Natural killer cell (primary cell): ENCODE data around the gene CROCC. TPM values are rescaled to one million over a fixed set of nuclear protein-coding genes. Genes with fewer than 3 reads are reported as not detected.

Experiments
- ATAC-seq, 3 donors: fragments of 150-1000 bp in 2 of 3; fragments of 200-7000 bp in 1 of 3; cut with Tn5 transposase; 1 replicate in 1 of 3; 2 replicates in 2 of 3; pipeline ENCODE4 v1.10.0; 2021; ENCODE audit warnings: mild to moderate bottlenecking in 2 of 3, moderate library complexity in 2 of 3
- DNase-seq, 2 donors: peaks; one replicate each; pipeline versions ENCODE4 v3.0.0 to v3.0.0-alpha.2; 2013 to 2021; ENCODE audit warnings: mixed read lengths in 1 of 2
- H3K27ac ChIP-seq: one replicate; pipeline ENCODE4 v1.5.1; 2013; ENCODE audit warnings: mild to moderate bottlenecking, low read length
- H3K27me3 ChIP-seq: one replicate; pipeline ENCODE4 v1.6.1; 2013; ENCODE audit warnings: low read length; ENCODE audit not compliant: control insufficient read depth, insufficient read depth
- H3K36me3 ChIP-seq: one replicate; pipeline ENCODE4 v1.6.1; 2013; ENCODE audit warnings: low read length; ENCODE audit not compliant: control insufficient read depth, insufficient read depth
- H3K4me1 ChIP-seq: one replicate; pipeline ENCODE4 v1.6.1; 2013; ENCODE audit warnings: low read length; ENCODE audit not compliant: control insufficient read depth, insufficient read depth
- H3K4me3 ChIP-seq: one replicate; pipeline ENCODE4 v1.5.1; 2013; ENCODE audit warnings: low read length
- H3K9me3 ChIP-seq: one replicate; pipeline ENCODE4 v1.6.1; 2013; ENCODE audit warnings: low read length; ENCODE audit not compliant: control insufficient read depth, insufficient read depth
- H3K27ac Mint-ChIP-seq, 2 donors: one replicate each; pipeline ENCODE4 v1.8.0; 2022; ENCODE audit warnings: mild to moderate bottlenecking in 2 of 2, mixed read lengths in 2 of 2, moderate library complexity in 1 of 2
- H3K27me3 Mint-ChIP-seq, 2 donors: one replicate each; pipeline ENCODE4 v1.8.0; 2022; ENCODE audit warnings: low read depth in 2 of 2, mixed read lengths in 2 of 2
- H3K36me3 Mint-ChIP-seq: one replicate; pipeline ENCODE4 v1.8.0; 2022; ENCODE audit warnings: mixed read lengths
- H3K4me1 Mint-ChIP-seq, 2 donors: one replicate each; pipeline ENCODE4 v1.8.0; 2022; ENCODE audit warnings: mixed read lengths in 2 of 2
- H3K4me3 Mint-ChIP-seq: one replicate; pipeline ENCODE4 v1.8.0; 2022; ENCODE audit warnings: mild to moderate bottlenecking, moderate library complexity, mixed read lengths
- H3K9me3 Mint-ChIP-seq, 2 donors: one replicate each; pipeline ENCODE4 v1.8.0; 2022; ENCODE audit warnings: mixed read lengths in 2 of 2
- WGBS: methylation state at CpG from one replicate; pipeline ENCODE4 v1.1.7; 2013; ENCODE audit warnings: missing lambda C conversion rate; ENCODE audit not compliant: insufficient coverage; 5-methylcytosine and 5-hydroxymethylcytosine counted together
- intact Hi-C: fragments of 100-400 bp; cut with micrococcal nuclease; formaldehyde crosslinking; loops from one replicate; pipeline ENCODE4 v1.14.2; 2022
- total RNA-seq, 4 donors: library from RNA; stranded (reverse); fragments of 120-200 nt in 1 of 4; gene quantifications; one replicate each; pipeline versions ENCODE4 v1.2.3 to v1.2.4, GENCODE V29; 2013 to 2022
- TF ChIP-seq, protein P1 (sequence below): fragments of 200-600 bp; IDR thresholded peaks from one replicate; pipeline ENCODE4 v1.8.0; 2022; ENCODE audit warnings: antibody characterized with exemption

The CROCC gene
- total RNA-seq, 3 donors from 2014 or later (not counting 1 experiment from before 2014, with no cell fraction given) = 51.7 to 62.9 (median 59.1) TPM

DNA sequence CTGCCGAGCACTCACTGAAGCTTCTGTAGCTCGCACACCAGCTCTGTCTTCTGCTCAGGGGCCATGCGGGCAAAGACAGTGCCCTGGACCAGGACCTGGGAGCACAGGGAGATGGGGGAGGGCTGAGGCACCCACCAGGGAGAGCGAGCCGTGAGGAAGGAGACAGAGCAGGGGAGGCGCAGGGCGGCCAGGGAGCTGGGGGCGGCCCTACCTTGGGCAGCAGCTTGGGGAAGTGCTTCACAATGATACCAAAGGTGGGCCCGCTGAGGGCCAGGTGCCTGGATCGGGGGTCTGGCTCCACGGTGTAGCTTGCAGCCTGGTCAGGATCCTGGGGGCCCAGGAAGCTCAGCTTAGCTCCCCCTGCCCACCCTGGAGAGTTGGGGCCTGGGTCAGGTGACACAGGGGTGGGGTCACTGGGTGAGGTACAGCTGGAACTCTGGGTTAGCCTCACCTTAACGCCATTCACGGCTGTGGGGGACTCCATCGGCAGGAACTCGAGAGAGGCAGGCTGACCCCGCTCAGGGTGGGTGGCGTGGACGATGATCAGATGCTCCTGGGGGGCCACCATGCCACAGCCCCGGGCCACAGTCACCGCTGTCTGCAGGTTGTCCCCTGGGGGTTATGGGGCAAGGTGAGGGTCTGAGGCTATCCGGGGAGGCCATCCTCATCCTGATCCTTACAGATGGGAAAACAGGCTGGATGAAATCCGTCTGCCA is 68.1 kb downstream of the CROCC start:
- Histone ChIP-seq H3K4me1 (no peaks in the 10 kb centered on the region), H3K27me3 (no peaks in the 10 kb centered on the region), H3K27ac (no peak overlapping the region), H3K4me3 (no peak overlapping the region), H3K36me3 (peaks cover 16% of the 10 kb centered on the region), H3K9me3 (no peaks in the 10 kb centered on the region)
- 96% methylated on average over 22 of the region's 22 CpGs for WGBS
- TF ChIP-seq, protein P1, sequence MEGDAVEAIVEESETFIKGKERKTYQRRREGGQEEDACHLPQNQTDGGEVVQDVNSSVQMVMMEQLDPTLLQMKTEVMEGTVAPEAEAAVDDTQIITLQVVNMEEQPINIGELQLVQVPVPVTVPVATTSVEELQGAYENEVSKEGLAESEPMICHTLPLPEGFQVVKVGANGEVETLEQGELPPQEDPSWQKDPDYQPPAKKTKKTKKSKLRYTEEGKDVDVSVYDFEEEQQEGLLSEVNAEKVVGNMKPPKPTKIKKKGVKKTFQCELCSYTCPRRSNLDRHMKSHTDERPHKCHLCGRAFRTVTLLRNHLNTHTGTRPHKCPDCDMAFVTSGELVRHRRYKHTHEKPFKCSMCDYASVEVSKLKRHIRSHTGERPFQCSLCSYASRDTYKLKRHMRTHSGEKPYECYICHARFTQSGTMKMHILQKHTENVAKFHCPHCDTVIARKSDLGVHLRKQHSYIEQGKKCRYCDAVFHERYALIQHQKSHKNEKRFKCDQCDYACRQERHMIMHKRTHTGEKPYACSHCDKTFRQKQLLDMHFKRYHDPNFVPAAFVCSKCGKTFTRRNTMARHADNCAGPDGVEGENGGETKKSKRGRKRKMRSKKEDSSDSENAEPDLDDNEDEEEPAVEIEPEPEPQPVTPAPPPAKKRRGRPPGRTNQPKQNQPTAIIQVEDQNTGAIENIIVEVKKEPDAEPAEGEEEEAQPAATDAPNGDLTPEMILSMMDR = no peak
- intact Hi-C loops = no loop called here
- no peaks in the 10 kb centered on the region for H3K27me3 Mint-ChIP-seq
- no peak overlapping the region for H3K4me3 Mint-ChIP-seq
- DNase-seq = no peak
- ATAC-seq = no peak
- H3K9me3 Mint-ChIP-seq = no peaks in the 10 kb centered on the region
- no peaks in the 10 kb centered on the region for H3K4me1 Mint-ChIP-seq
- no peak overlapping the region for H3K27ac Mint-ChIP-seq
- H3K36me3 Mint-ChIP-seq = no peaks in the 10 kb centered on the region

DNA sequence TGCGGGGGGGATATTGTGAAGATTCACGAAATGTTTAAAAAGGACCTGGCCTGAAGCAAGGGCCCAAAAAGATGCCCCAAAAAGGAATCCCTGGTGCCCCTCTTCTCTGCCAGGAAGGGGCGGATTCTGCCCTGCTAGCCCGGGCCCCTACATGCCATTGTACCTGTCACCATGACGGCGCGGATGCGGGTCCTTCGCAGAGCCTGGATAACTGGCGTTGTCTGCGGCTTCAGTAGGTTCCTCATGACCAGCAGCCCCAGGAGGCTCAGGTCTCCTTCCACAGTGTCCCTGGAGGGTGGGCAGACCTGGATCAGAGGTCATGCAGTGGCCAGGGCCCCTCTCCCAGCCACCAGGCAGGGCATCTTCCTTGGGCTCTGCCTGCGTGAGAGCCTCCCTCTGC is 69.8 kb downstream of the CROCC start:
- Mint-ChIP-seq H3K4me3 (no peak overlapping the region), H3K4me1 (no peaks in the 10 kb centered on the region), H3K9me3 (no peaks in the 10 kb centered on the region), H3K27me3 (no peaks in the 10 kb centered on the region), H3K36me3 (no peaks in the 10 kb centered on the region), H3K27ac (no peak overlapping the region)
- H3K27me3 ChIP-seq = no peaks in the 10 kb centered on the region
- WGBS = 96% methylated on average over 12 of the region's 12 CpGs
- no peaks in the 10 kb centered on the region for H3K9me3 ChIP-seq
- TF ChIP-seq, protein P1 = no peak
- H3K27ac ChIP-seq = no peak overlapping the region
- DNase-seq (no peak), ATAC-seq (no peak)
- no peak overlapping the region for H3K4me3 ChIP-seq
- peaks cover 20% of the 10 kb centered on the region for H3K36me3 ChIP-seq
- H3K4me1 ChIP-seq = no peaks in the 10 kb centered on the region
- intact Hi-C loops = no loop called here

DNA sequence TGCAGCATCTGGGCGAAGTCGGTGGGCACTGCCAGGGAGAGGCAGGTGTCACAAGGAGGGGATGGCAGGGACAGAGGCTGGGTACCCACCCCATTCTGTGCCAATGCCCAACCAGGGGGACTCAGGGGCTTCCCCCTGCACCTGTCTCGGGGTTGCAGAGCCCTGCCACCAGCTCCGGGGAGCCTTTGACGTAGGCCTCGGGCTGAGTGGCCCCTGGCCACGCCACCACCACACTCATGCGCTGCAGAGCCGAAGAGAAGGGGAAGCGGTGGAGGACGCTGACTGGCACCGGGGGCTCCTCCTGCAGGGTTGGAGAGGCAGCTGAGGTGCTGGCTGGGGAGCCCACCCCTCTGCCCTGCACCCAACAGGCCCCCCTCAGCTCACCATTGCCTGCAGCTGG is 70.4 kb downstream of the CROCC start:
- ATAC-seq (no peak), DNase-seq (no peak)
- WGBS = 90% methylated on average over 12 of the region's 12 CpGs

More for the DNA sequence above, 70.4 kb downstream of the CROCC start:
- H3K4me3 Mint-ChIP-seq = no peak overlapping the region
- H3K27me3 Mint-ChIP-seq = no peaks in the 10 kb centered on the region
- no peaks in the 10 kb centered on the region for H3K9me3 Mint-ChIP-seq
- no peaks in the 10 kb centered on the region for H3K27me3 ChIP-seq
- H3K4me1 ChIP-seq = no peaks in the 10 kb centered on the region
- H3K27ac ChIP-seq = no peak overlapping the region
- H3K27ac Mint-ChIP-seq = no peak overlapping the region
- H3K9me3 ChIP-seq = no peaks in the 10 kb centered on the region
- H3K4me1 Mint-ChIP-seq = no peaks in the 10 kb centered on the region
- intact Hi-C loops = no loop called here
- no peak overlapping the region for H3K4me3 ChIP-seq
- H3K36me3 ChIP-seq = peaks cover 22% of the 10 kb centered on the region
- TF ChIP-seq, protein P1 = no peak
- no peaks in the 10 kb centered on the region for H3K36me3 Mint-ChIP-seq
